Activated CD8-positive, alpha-beta memory T cell treated with anti-CD3 and anti-CD28 coated beads, Interleukin-2, amount 10 ng/mL, durations not matched to agents 7 days and 5 days (primary cell): ENCODE data around the gene CDK15. TPM values are rescaled to one million over a fixed set of nuclear protein-coding genes. Genes with fewer than 3 reads are reported as not detected.

Experiments
- ATAC-seq: fragments of 150-1000 bp; cut with Tn5 transposase; one replicate; pipeline ENCODE4 v1.10.0; 2021; ENCODE audit warnings: moderate library complexity
- CTCF ChIA-PET: fragments of 350-600 bp; sonication (Branson Sonifier 250); formaldehyde crosslinking; loops from one replicate; lab custom pipeline; 2021; ENCODE audit warnings: antibody characterized with exemption; lab: Charles Lee
- DNase-seq: peaks from one replicate; pipeline ENCODE4 v3.0.0-alpha.2; 2020
- H3K27ac Mint-ChIP-seq: one replicate; pipeline ENCODE4 v1.8.0; 2021; ENCODE audit warnings: mild to moderate bottlenecking, mixed read lengths
- H3K27me3 Mint-ChIP-seq: one replicate; pipeline ENCODE4 v1.8.0; 2021; ENCODE audit warnings: mixed read lengths
- H3K36me3 Mint-ChIP-seq: one replicate; pipeline ENCODE4 v1.8.0; 2021; ENCODE audit warnings: mild to moderate bottlenecking, mixed read lengths
- H3K4me1 Mint-ChIP-seq: one replicate; pipeline ENCODE4 v1.8.0; 2021; ENCODE audit warnings: mixed read lengths
- H3K4me3 Mint-ChIP-seq: one replicate; pipeline ENCODE4 v1.8.0; 2021; ENCODE audit warnings: mild to moderate bottlenecking, moderate library complexity, mixed read lengths
- H3K9me3 Mint-ChIP-seq: one replicate; pipeline ENCODE4 v1.8.0; 2022; ENCODE audit warnings: low read depth, mixed read lengths
- total RNA-seq, 2 experiments: library from RNA; stranded (reverse); gene quantifications; one replicate each; pipeline ENCODE4 v1.2.3, GENCODE V29; 2021

The CDK15 gene
- total RNA-seq, 2 experiments from 2014 or later, result not detected

GRCh38 chr2:201871471-201871870, 65.1 kb downstream of the CDK15 start:
- DNase-seq (no peak), ATAC-seq (no peak)
- peaks cover 27% of the 10 kb centered on the region for H3K27me3 Mint-ChIP-seq
- H3K36me3 Mint-ChIP-seq, result peaks cover 1% of the 10 kb centered on the region
- no peaks in the 10 kb centered on the region for H3K9me3 Mint-ChIP-seq
- H3K27ac Mint-ChIP-seq, result no peak overlapping the region
- H3K4me3 Mint-ChIP-seq, result no peak overlapping the region
- no peaks in the 10 kb centered on the region for H3K4me1 Mint-ChIP-seq
- CTCF ChIA-PET, result no interaction called here

GRCh38 chr2:201872591-201872990, 66.3 kb downstream of the CDK15 start:
- no peak overlapping the region for H3K4me3 Mint-ChIP-seq
- ATAC-seq, result no peak
- no peak overlapping the region for H3K27ac Mint-ChIP-seq
- H3K36me3 Mint-ChIP-seq, result peaks cover 1% of the 10 kb centered on the region
- CTCF ChIA-PET, result no interaction called here
- DNase-seq, result no peak
- H3K9me3 Mint-ChIP-seq, result no peaks in the 10 kb centered on the region
- H3K27me3 Mint-ChIP-seq, result peaks cover 21% of the 10 kb centered on the region
- no peaks in the 10 kb centered on the region for H3K4me1 Mint-ChIP-seq

- Mint-ChIP-seq H3K9me3 (no peaks in the 10 kb centered on the region), H3K4me3 (no peak overlapping the region), H3K4me1 (peaks cover 22% of the 10 kb centered on the region), H3K27ac (no peak overlapping the region), H3K27me3 (peaks cover 60% of the 10 kb centered on the region), H3K36me3 (no peaks in the 10 kb centered on the region)
- ATAC-seq, result no peak
- no peak for DNase-seq
- CTCF ChIA-PET, result no interaction called here
These were observed 73.7 kb downstream of the CDK15 start for GRCh38 chr2:201879996-201880395.

GRCh38 chr2:201880579-201880978, 74.2 kb downstream of the CDK15 start:
- ATAC-seq (no peak), DNase-seq (no peak)
- peaks cover 64% of the 10 kb centered on the region for H3K27me3 Mint-ChIP-seq
- CTCF ChIA-PET, result no interaction called here
- H3K4me3 Mint-ChIP-seq, result no peak overlapping the region
- no peak overlapping the region for H3K27ac Mint-ChIP-seq
- no peaks in the 10 kb centered on the region for H3K36me3 Mint-ChIP-seq
- peaks cover 22% of the 10 kb centered on the region for H3K4me1 Mint-ChIP-seq
- no peaks in the 10 kb centered on the region for H3K9me3 Mint-ChIP-seq

GRCh38 chr2:201880993-201881611, 74.8 kb downstream of the CDK15 start:
- H3K36me3 Mint-ChIP-seq, result no peaks in the 10 kb centered on the region
- H3K4me3 Mint-ChIP-seq, result no peak overlapping the region
- ATAC-seq (no peak), DNase-seq (no peak)
- H3K27ac Mint-ChIP-seq, result no peak overlapping the region
- peaks cover 22% of the 10 kb centered on the region for H3K4me1 Mint-ChIP-seq
- CTCF ChIA-PET, result no interaction called here
- no peaks in the 10 kb centered on the region for H3K9me3 Mint-ChIP-seq
- peaks cover 68% of the 10 kb centered on the region for H3K27me3 Mint-ChIP-seq

- Mint-ChIP-seq H3K9me3 (no peaks in the 10 kb centered on the region), H3K4me3 (no peak overlapping the region)
- DNase-seq, result no peak
These were observed 75.4 kb downstream of the CDK15 start for GRCh38 chr2:201881741-201882140.

GRCh38 chr2:201882353-201883090, 76.2 kb downstream of the CDK15 start:
- H3K27ac Mint-ChIP-seq, result no peak overlapping the region
- ATAC-seq, result no peak
- H3K27me3 Mint-ChIP-seq, result peaks cover 78% of the 10 kb centered on the region
- peak overlapping the region; percentile 6 for H3K4me3 Mint-ChIP-seq
- H3K9me3 Mint-ChIP-seq, result no peaks in the 10 kb centered on the region
- H3K4me1 Mint-ChIP-seq, result peaks cover 22% of the 10 kb centered on the region
- no peaks in the 10 kb centered on the region for H3K36me3 Mint-ChIP-seq
- CTCF ChIA-PET, result no interaction called here
- DNase-seq, result no peak

More at GRCh38 chr2:201881741-201882140, 75.4 kb downstream of the CDK15 start:
- ATAC-seq, result no peak
- CTCF ChIA-PET, result no interaction called here
- Mint-ChIP-seq H3K36me3 (no peaks in the 10 kb centered on the region), H3K4me1 (peaks cover 22% of the 10 kb centered on the region), H3K27me3 (peaks cover 71% of the 10 kb centered on the region), H3K27ac (no peak overlapping the region)

- H3K27me3 Mint-ChIP-seq, result peaks cover 87% of the 10 kb centered on the region
- no peaks in the 10 kb centered on the region for H3K36me3 Mint-ChIP-seq
- no peak overlapping the region for H3K4me3 Mint-ChIP-seq
- H3K4me1 Mint-ChIP-seq, result peaks cover 22% of the 10 kb centered on the region
- DNase-seq, result no peak
- ATAC-seq, result no peak
- CTCF ChIA-PET, result no interaction called here
- no peak overlapping the region for H3K27ac Mint-ChIP-seq
- H3K9me3 Mint-ChIP-seq, result no peaks in the 10 kb centered on the region
These were observed 77.5 kb downstream of the CDK15 start for GRCh38 chr2:201883606-201884369.

GRCh38 chr2:201886504-201886903, 80.2 kb downstream of the CDK15 start:
- H3K4me3 Mint-ChIP-seq, result no peak overlapping the region
- H3K27me3 Mint-ChIP-seq, result peaks cover 78% of the 10 kb centered on the region
- H3K9me3 Mint-ChIP-seq, result no peaks in the 10 kb centered on the region
- no peak for DNase-seq
- no peaks in the 10 kb centered on the region for H3K36me3 Mint-ChIP-seq
- H3K4me1 Mint-ChIP-seq, result peaks cover 7% of the 10 kb centered on the region
- no peak for ATAC-seq
- no peak overlapping the region for H3K27ac Mint-ChIP-seq
- CTCF ChIA-PET, result interaction anchor here (0.9 kb wide), 1 partner anchor 26 kb away, joined by 3 read pairs; no protein-coding TSS in a partner anchor

- DNase-seq (no peak), ATAC-seq (no peak)
- Mint-ChIP-seq H3K36me3 (no peaks in the 10 kb centered on the region), H3K9me3 (no peaks in the 10 kb centered on the region), H3K27me3 (peaks cover 64% of the 10 kb centered on the region), H3K4me1 (no peaks in the 10 kb centered on the region), H3K4me3 (no peak overlapping the region), H3K27ac (no peak overlapping the region)
- CTCF ChIA-PET, result no interaction called here
These were observed 81.6 kb downstream of the CDK15 start for GRCh38 chr2:201887773-201888425.

- no peak overlapping the region for H3K4me3 Mint-ChIP-seq
- H3K27ac Mint-ChIP-seq, result no peak overlapping the region
- no peak for ATAC-seq
- no peaks in the 10 kb centered on the region for H3K36me3 Mint-ChIP-seq
- no peaks in the 10 kb centered on the region for H3K9me3 Mint-ChIP-seq
- no peaks in the 10 kb centered on the region for H3K4me1 Mint-ChIP-seq
- no peak for DNase-seq
- CTCF ChIA-PET, result no interaction called here
- H3K27me3 Mint-ChIP-seq, result peaks cover 66% of the 10 kb centered on the region
These were observed 82.1 kb downstream of the CDK15 start for GRCh38 chr2:201888426-201888800.

- Mint-ChIP-seq H3K27me3 (peaks cover 54% of the 10 kb centered on the region), H3K27ac (no peak overlapping the region), H3K4me1 (no peaks in the 10 kb centered on the region), H3K9me3 (no peaks in the 10 kb centered on the region), H3K4me3 (no peak overlapping the region), H3K36me3 (no peaks in the 10 kb centered on the region)
- no peak for ATAC-seq
- no peak for DNase-seq
- CTCF ChIA-PET, result no interaction called here
These were observed 84.1 kb downstream of the CDK15 start for GRCh38 chr2:201890453-201890852.

- CTCF ChIA-PET, result no interaction called here
- Mint-ChIP-seq H3K4me1 (no peaks in the 10 kb centered on the region), H3K36me3 (no peaks in the 10 kb centered on the region), H3K27ac (no peak overlapping the region), H3K4me3 (no peak overlapping the region), H3K9me3 (no peaks in the 10 kb centered on the region), H3K27me3 (peaks cover 49% of the 10 kb centered on the region)
- no peak for ATAC-seq
- no peak for DNase-seq
These were observed 85.3 kb downstream of the CDK15 start for GRCh38 chr2:201891676-201892075.
